Measurements from ENCODE around the gene SMR3B. TPM values are rescaled to one million over a fixed set of nuclear protein-coding genes. Genes with fewer than 3 reads are reported as not detected.

SMR3B gene
- polyA plus RNA-seq (2013, experiment 1 of 2), result not detected
- not detected for polyA plus RNA-seq (2013, experiment 2 of 2)

DNA sequence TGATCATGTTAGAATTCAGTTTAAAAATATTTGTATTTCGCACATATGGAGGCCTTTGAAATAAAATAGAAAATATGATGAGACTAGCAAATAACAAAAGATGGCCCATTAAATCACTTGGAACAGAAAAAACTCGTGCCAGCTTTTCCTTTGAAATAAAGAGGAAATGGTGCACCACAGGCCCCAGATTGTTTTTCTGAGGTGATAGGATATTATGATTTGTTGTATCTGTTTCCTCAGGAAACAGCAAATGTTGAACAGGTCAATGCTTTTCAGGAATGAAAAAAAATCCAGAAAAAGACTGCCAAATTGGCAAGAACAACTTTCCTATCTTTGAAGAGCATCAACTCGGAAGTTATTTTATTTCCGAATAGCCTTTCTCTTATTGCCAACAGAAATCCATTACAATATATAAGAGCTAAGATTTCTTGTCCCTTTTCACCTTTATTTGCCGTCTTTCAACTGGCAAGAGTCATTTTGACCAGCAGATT, at the start of gene SMR3B:
SMR3B (plus strand) TSS at position 441 of the 491 bp plus-strand sequence. CDS start 1,380 bp downstream, outside the sequence.
- Histone ChIP-seq H3K79me1 (replicated peaks; ENCODE audit: low read length, poor library complexity, severe bottlenecking) (no peaks in the 10 kb centered on the region), H2AFZ (ENCODE audit: low read depth, low read length) (no peak within 1 kb of the TSS), H3K9ac (ENCODE audit: low read length) (no peak within 1 kb of the TSS), H4K8ac (ENCODE audit: low read length) (no peak within 1 kb of the TSS), H3K23ac (ENCODE audit: low read length in 2 of 2) (no peak within 1 kb of the TSS), H3K14ac (ENCODE audit: low read length in 2 of 2) (no peak within 1 kb of the TSS), H3K27ac (ENCODE audit: low read length, poor library complexity, severe bottlenecking) (no peak within 1 kb of the TSS), H3K18ac (ENCODE audit: low read depth in 1 of 2, low read length in 2 of 2) (no peak within 1 kb of the TSS), H4K91ac (ENCODE audit: low read length) (no peak within 1 kb of the TSS), H2BK15ac (ENCODE audit: low read depth, poor library complexity, severe bottlenecking) (no peak within 1 kb of the TSS), H3K36me3 (ENCODE audit: control insufficient read depth in 1 of 2, insufficient read depth in 2 of 2, low read depth in 1 of 2, low read length in 2 of 2) (no peaks in the 10 kb centered on the region), H3K4me2 (ENCODE audit: low read length, poor library complexity, severe bottlenecking) (no peak within 1 kb of the TSS), H2BK12ac (ENCODE audit: low read length in 2 of 2) (no peak within 1 kb of the TSS), H3K27me3 (ENCODE audit: control insufficient read depth in 1 of 2, insufficient read depth in 1 of 2, low read length in 2 of 2) (no peaks in the 10 kb centered on the region), H2AK5ac (ENCODE audit: low read length, severe bottlenecking) (no peak within 1 kb of the TSS), H2BK5ac (ENCODE audit: low read depth, low read length, poor library complexity, severe bottlenecking) (no peak within 1 kb of the TSS), H3K9me3 (ENCODE audit: control insufficient read depth, low read length) (no peaks in the 10 kb centered on the region), H3K4me3 (ENCODE audit: insufficient read depth in 1 of 2, low read depth in 1 of 2, low read length in 2 of 2) (no peak within 1 kb of the TSS), H3K4me1 (ENCODE audit: control insufficient read depth, insufficient read depth, low read depth, low read length) (no peaks in the 10 kb centered on the region), H2BK120ac (ENCODE audit: low read depth, low read length) (no peak within 1 kb of the TSS), H3K4ac (ENCODE audit: low read depth in 1 of 2, low read length in 2 of 2) (no peak within 1 kb of the TSS)
- 83% methylated on average over 4 of the region's 5 CpGs for WGBS
- DNase-seq, result no peak

GRCh38 chr4:70334681-70335080, 48.2 kb upstream of the SMR3B start, which contains the start of gene CABS1:
Gene CABS1 (plus strand): TSS chr4:70334981. CDS start chr4:70335040, 59 bp downstream.
- no peak within 1 kb of the TSS for H2AFZ ChIP-seq (ENCODE audit: low read depth, low read length)
- H3K36me3 ChIP-seq (ENCODE audit: control insufficient read depth in 1 of 2, insufficient read depth in 2 of 2, low read depth in 1 of 2, low read length in 2 of 2), result no peaks in the 10 kb centered on the region
- WGBS, result 93% methylated on average over 3 of the region's 3 CpGs
- H3K4me2 ChIP-seq (ENCODE audit: low read length, poor library complexity, severe bottlenecking), result no peak within 1 kb of the TSS
- no peaks in the 10 kb centered on the region for H3K79me1 ChIP-seq (replicated peaks; ENCODE audit: low read length, poor library complexity, severe bottlenecking)
- no peak within 1 kb of the TSS for H3K4ac ChIP-seq (ENCODE audit: low read depth in 1 of 2, low read length in 2 of 2)
- H2AK5ac ChIP-seq (ENCODE audit: low read length, severe bottlenecking), result no peak within 1 kb of the TSS
- no peak within 1 kb of the TSS for H4K91ac ChIP-seq (ENCODE audit: low read length)
- DNase-seq, result no peak
- H3K9me3 ChIP-seq (ENCODE audit: control insufficient read depth, low read length), result no peaks in the 10 kb centered on the region
- no peaks in the 10 kb centered on the region for H3K27me3 ChIP-seq (ENCODE audit: control insufficient read depth in 1 of 2, insufficient read depth in 1 of 2, low read length in 2 of 2)
- no peaks in the 10 kb centered on the region for H3K4me1 ChIP-seq (ENCODE audit: control insufficient read depth, insufficient read depth, low read depth, low read length)
- H3K4me3 ChIP-seq (ENCODE audit: insufficient read depth in 1 of 2, low read depth in 1 of 2, low read length in 2 of 2), result no peak within 1 kb of the TSS
- no peak within 1 kb of the TSS for H3K27ac ChIP-seq (ENCODE audit: low read length, poor library complexity, severe bottlenecking)
- H3K14ac ChIP-seq (ENCODE audit: low read length in 2 of 2), result no peak within 1 kb of the TSS
- no peak within 1 kb of the TSS for H2BK120ac ChIP-seq (ENCODE audit: low read depth, low read length)
- H2BK15ac ChIP-seq (ENCODE audit: low read depth, poor library complexity, severe bottlenecking), result no peak within 1 kb of the TSS
- no peak within 1 kb of the TSS for H3K18ac ChIP-seq (ENCODE audit: low read depth in 1 of 2, low read length in 2 of 2)
- no peak within 1 kb of the TSS for H2BK12ac ChIP-seq (ENCODE audit: low read length in 2 of 2)
- no peak within 1 kb of the TSS for H4K8ac ChIP-seq (ENCODE audit: low read length)
- H3K23ac ChIP-seq (ENCODE audit: low read length in 2 of 2), result no peak within 1 kb of the TSS
- no peak within 1 kb of the TSS for H2BK5ac ChIP-seq (ENCODE audit: low read depth, low read length, poor library complexity, severe bottlenecking)
- H3K9ac ChIP-seq (ENCODE audit: low read length), result no peak within 1 kb of the TSS

- Histone ChIP-seq H3K36me3 (ENCODE audit: control insufficient read depth in 1 of 2, insufficient read depth in 2 of 2, low read depth in 1 of 2, low read length in 2 of 2) (no peaks in the 10 kb centered on the region), H2AK5ac (ENCODE audit: low read length, severe bottlenecking) (no peak overlapping the region), H3K4ac (ENCODE audit: low read depth in 1 of 2, low read length in 2 of 2) (no peak overlapping the region), H3K14ac (ENCODE audit: low read length in 2 of 2) (no peak overlapping the region), H3K18ac (ENCODE audit: low read depth in 1 of 2, low read length in 2 of 2) (no peak overlapping the region), H3K27ac (ENCODE audit: low read length, poor library complexity, severe bottlenecking) (no peak overlapping the region), H2BK120ac (ENCODE audit: low read depth, low read length) (no peak overlapping the region), H3K4me1 (ENCODE audit: control insufficient read depth, insufficient read depth, low read depth, low read length) (no peaks in the 10 kb centered on the region), H4K8ac (ENCODE audit: low read length) (no peak overlapping the region), H3K4me2 (ENCODE audit: low read length, poor library complexity, severe bottlenecking) (no peak overlapping the region), H4K91ac (ENCODE audit: low read length) (no peak overlapping the region), H2BK15ac (ENCODE audit: low read depth, poor library complexity, severe bottlenecking) (no peak overlapping the region), H2BK5ac (ENCODE audit: low read depth, low read length, poor library complexity, severe bottlenecking) (no peak overlapping the region), H2AFZ (ENCODE audit: low read depth, low read length) (no peak overlapping the region), H3K9ac (ENCODE audit: low read length) (no peak overlapping the region), H3K23ac (ENCODE audit: low read length in 2 of 2) (no peak overlapping the region), H3K27me3 (ENCODE audit: control insufficient read depth in 1 of 2, insufficient read depth in 1 of 2, low read length in 2 of 2) (no peaks in the 10 kb centered on the region), H3K79me1 (replicated peaks; ENCODE audit: low read length, poor library complexity, severe bottlenecking) (no peaks in the 10 kb centered on the region), H2BK12ac (ENCODE audit: low read length in 2 of 2) (no peak overlapping the region), H3K4me3 (ENCODE audit: insufficient read depth in 1 of 2, low read depth in 1 of 2, low read length in 2 of 2) (no peak overlapping the region), H3K9me3 (ENCODE audit: control insufficient read depth, low read length) (no peaks in the 10 kb centered on the region)
- 73% methylated on average over 5 of the region's 5 CpGs for WGBS
- DNase-seq, result no peak
These were observed 46.9 kb upstream of the SMR3B start for GRCh38 chr4:70336043-70336442.

- DNase-seq, result no peak
- Histone ChIP-seq H2BK15ac (ENCODE audit: low read depth, poor library complexity, severe bottlenecking) (no peak overlapping the region), H3K36me3 (ENCODE audit: control insufficient read depth in 1 of 2, insufficient read depth in 2 of 2, low read depth in 1 of 2, low read length in 2 of 2) (no peaks in the 10 kb centered on the region), H2BK12ac (ENCODE audit: low read length in 2 of 2) (no peak overlapping the region), H4K91ac (ENCODE audit: low read length) (no peak overlapping the region), H3K4me1 (ENCODE audit: control insufficient read depth, insufficient read depth, low read depth, low read length) (no peaks in the 10 kb centered on the region), H3K79me1 (replicated peaks; ENCODE audit: low read length, poor library complexity, severe bottlenecking) (no peaks in the 10 kb centered on the region), H2BK5ac (ENCODE audit: low read depth, low read length, poor library complexity, severe bottlenecking) (no peak overlapping the region), H3K18ac (ENCODE audit: low read depth in 1 of 2, low read length in 2 of 2) (no peak overlapping the region), H3K9ac (ENCODE audit: low read length) (no peak overlapping the region), H2AFZ (ENCODE audit: low read depth, low read length) (no peak overlapping the region), H3K27ac (ENCODE audit: low read length, poor library complexity, severe bottlenecking) (no peak overlapping the region), H3K14ac (ENCODE audit: low read length in 2 of 2) (no peak overlapping the region), H3K27me3 (ENCODE audit: control insufficient read depth in 1 of 2, insufficient read depth in 1 of 2, low read length in 2 of 2) (no peaks in the 10 kb centered on the region), H4K8ac (ENCODE audit: low read length) (no peak overlapping the region), H3K9me3 (ENCODE audit: control insufficient read depth, low read length) (no peaks in the 10 kb centered on the region), H3K4me2 (ENCODE audit: low read length, poor library complexity, severe bottlenecking) (no peak overlapping the region), H3K23ac (ENCODE audit: low read length in 2 of 2) (no peak overlapping the region), H3K4me3 (ENCODE audit: insufficient read depth in 1 of 2, low read depth in 1 of 2, low read length in 2 of 2) (no peak overlapping the region), H3K4ac (ENCODE audit: low read depth in 1 of 2, low read length in 2 of 2) (no peak overlapping the region), H2AK5ac (ENCODE audit: low read length, severe bottlenecking) (no peak overlapping the region), H2BK120ac (ENCODE audit: low read depth, low read length) (no peak overlapping the region)
- WGBS, result 100% methylated on average over 1 of the region's 1 CpG
These were observed 45.0 kb upstream of the SMR3B start for GRCh38 chr4:70337886-70338420.
